ENCODE measurements around the gene NBPF11. TPM values are rescaled to one million over a fixed set of nuclear protein-coding genes. Genes with fewer than 3 reads are reported as not detected.
"Not testable (repeated sequence)": the region's sequence is repeated elsewhere in the genome, so short reads cannot be mapped to it uniquely, and the experiment has no call there.

The NBPF11 gene
- 10.0 TPM for total RNA-seq

- DNase-seq: peak; percentile 8
Measured at GRCh38 chr1:148151911-148152656, at the start of gene NBPF11. Gene NBPF11, minus strand, starts transcription at chr1:148152281. Its CDS starts 25,278 bp downstream, at chr1:148127003.

GRCh38 chr1:148197396-148197795, 45.3 kb upstream of the NBPF11 start:
- DNase-seq: not testable (repeated sequence)

- DNase-seq: not testable (repeated sequence)
Measured at GRCh38 chr1:148196949-148197348, 44.9 kb upstream of the NBPF11 start.

- DNase-seq: not testable (repeated sequence)
Measured at GRCh38 chr1:148195115-148195514, 43.0 kb upstream of the NBPF11 start.

- DNase-seq: not testable (repeated sequence)
Measured at GRCh38 chr1:148188768-148189167, 36.7 kb upstream of the NBPF11 start.

GRCh38 chr1:148178682-148179081, 26.6 kb upstream of the NBPF11 start:
- DNase-seq: not testable (repeated sequence)

GRCh38 chr1:148175414-148175813, 23.3 kb upstream of the NBPF11 start:
- DNase-seq: not testable (repeated sequence)

- DNase-seq: not testable (repeated sequence)
Measured at GRCh38 chr1:148171995-148172394, 19.9 kb upstream of the NBPF11 start.

GRCh38 chr1:148166558-148167492, 14.7 kb upstream of the NBPF11 start:
- no peak for DNase-seq

- DNase-seq: no peak
Measured at GRCh38 chr1:148162363-148162762, 10.3 kb upstream of the NBPF11 start.

- DNase-seq: no peak
Measured at GRCh38 chr1:148161053-148161901, 9.2 kb upstream of the NBPF11 start.

GRCh38 chr1:148160343-148161052, 8.4 kb upstream of the NBPF11 start:
- no peak for DNase-seq

- no peak for DNase-seq
Measured at GRCh38 chr1:148160048-148160342, 7.9 kb upstream of the NBPF11 start.

- no peak for DNase-seq
Measured at GRCh38 chr1:148158341-148159003, 6.4 kb upstream of the NBPF11 start.

- DNase-seq: not testable (repeated sequence)
Measured at GRCh38 chr1:148157803-148158202, 5.7 kb upstream of the NBPF11 start.

GRCh38 chr1:148155494-148156275, 3.6 kb upstream of the NBPF11 start:
- not testable (repeated sequence) for DNase-seq

GRCh38 chr1:148152795-148153194, 714 bp upstream of the NBPF11 start:
- not testable (repeated sequence) for DNase-seq

GRCh38 chr1:148151371-148151819, 686 bp downstream of the NBPF11 start:
- not testable (repeated sequence) for DNase-seq

- DNase-seq: not testable (repeated sequence)
Measured at GRCh38 chr1:148150945-148151344, 1.1 kb downstream of the NBPF11 start.

- DNase-seq: not testable (repeated sequence)
Measured at GRCh38 chr1:148150014-148150413, 2.1 kb downstream of the NBPF11 start.
